GM18858 (cell line): ENCODE measurements around the gene ABHD12.

Experiments used
- ATAC-seq: cut with Tn5 transposase; IDR thresholded peaks from one replicate; pipeline ENCODE4 v1.9.1; 2021; ENCODE audit not compliant: unreplicated experiment

Gene ABHD12

DNA sequence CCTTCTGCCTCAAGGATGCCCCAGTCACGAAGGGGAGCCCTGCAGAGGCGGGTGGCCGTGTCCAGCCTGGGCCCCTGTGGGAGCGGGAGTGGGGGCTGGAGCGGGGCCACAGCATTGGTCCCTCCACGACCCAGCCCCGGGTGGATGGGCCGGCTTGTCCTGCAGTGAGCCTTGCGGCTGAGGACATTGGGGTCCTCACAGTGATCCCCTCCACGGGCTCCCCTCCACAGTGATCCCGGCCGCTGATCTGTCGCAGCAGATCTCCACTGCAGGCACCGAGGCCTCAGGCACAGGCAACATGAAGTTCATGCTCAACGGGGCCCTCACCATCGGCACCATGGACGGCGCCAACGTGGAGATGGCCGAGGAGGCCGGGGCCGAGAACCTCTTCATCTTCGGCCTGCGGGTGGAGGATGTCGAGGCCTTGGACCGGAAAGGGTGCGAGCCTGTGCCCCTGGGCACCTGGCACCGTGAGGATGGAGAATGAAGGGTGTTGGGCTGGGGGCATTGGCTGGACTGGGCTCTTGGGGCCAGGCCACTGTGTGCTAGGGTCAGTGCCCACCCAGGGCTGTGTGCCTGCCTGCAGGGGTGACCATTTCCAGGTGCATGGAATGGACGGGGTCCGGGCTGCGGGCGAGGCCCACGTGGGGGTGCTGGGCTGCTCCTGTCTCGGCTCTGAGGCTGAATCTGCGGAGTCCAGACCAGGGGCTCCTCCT lies 98.3 kb downstream of the ABHD12 start:
- ATAC-seq = no peak

DNA sequence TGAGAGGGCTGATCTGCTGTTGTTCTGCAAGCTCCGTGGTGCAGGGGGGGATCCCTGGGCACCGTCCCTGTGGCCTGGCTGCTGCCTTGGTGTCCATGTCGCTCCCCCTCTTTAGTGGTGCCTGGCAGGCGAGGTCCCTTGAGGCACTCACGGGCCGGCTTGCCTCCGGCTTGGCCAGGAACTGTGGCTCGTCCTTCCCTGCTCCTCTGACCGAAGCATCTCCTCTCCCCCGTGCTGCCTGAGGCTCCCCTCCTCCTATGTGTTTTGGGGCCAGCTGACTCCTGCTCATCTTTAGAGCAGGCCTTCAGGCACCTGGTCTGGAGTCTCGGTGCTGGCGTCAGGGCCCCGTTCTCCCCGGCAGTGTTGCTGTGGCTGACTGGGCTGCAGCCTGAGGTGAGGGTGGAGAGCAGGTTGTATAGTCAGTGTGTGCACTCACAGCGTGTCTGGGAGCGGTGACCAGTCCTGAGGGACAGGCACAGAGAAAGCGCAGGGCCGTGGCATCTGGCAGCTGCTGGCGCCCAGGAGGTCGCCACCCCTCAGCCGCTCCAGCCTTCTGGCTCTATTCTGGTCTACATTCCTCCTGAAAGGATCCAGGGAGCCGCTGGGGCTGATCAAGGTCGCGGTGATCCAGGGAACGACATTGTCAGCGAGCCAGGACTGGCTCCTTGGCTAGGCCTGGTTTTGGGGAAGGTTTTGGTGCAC lies 99.1 kb downstream of the ABHD12 start:
- ATAC-seq = no peak

DNA sequence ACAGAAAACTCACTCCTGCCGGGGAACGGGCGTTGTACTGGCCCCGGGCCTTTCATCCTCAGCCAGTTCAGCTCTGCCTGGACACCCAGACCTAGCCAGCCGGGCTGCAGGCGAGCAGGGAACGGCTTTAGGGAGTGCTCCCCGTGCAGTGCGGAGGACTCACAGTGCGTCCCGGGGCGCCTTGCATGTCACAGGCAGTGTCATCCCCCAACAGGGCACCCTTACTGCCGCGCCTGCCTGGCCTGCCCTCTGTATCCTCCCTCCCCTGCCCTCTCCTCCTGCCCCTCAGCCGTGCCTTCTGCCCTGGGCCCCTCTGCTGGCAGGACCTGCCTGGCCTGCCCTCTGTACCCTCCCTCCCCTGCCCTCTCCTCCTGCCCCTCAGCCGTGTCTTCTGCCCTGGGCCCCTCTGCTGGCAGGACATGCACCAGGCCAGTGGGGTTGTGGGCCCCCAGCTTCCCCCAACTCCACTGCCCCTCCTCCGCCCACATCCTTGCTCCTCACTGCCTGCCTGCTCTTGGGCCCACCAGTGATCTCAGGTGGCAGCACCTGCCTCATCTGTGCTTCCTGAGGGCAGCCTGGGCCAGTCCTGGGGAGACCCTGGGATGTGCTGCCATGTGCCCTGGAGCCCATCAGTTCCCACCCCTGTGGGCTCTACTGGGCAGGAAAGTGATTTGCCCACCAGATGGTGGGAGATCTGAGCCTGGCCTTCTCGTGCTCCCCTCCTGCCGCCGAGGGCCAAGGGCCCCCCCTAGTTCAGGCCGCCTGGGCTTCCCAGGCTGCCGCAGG lies 99.8 kb downstream of the ABHD12 start:
- no peak for ATAC-seq

GRCh38 chr20:25289886-25290597 lies 100.6 kb downstream of the ABHD12 start:
- no peak for ATAC-seq

DNA sequence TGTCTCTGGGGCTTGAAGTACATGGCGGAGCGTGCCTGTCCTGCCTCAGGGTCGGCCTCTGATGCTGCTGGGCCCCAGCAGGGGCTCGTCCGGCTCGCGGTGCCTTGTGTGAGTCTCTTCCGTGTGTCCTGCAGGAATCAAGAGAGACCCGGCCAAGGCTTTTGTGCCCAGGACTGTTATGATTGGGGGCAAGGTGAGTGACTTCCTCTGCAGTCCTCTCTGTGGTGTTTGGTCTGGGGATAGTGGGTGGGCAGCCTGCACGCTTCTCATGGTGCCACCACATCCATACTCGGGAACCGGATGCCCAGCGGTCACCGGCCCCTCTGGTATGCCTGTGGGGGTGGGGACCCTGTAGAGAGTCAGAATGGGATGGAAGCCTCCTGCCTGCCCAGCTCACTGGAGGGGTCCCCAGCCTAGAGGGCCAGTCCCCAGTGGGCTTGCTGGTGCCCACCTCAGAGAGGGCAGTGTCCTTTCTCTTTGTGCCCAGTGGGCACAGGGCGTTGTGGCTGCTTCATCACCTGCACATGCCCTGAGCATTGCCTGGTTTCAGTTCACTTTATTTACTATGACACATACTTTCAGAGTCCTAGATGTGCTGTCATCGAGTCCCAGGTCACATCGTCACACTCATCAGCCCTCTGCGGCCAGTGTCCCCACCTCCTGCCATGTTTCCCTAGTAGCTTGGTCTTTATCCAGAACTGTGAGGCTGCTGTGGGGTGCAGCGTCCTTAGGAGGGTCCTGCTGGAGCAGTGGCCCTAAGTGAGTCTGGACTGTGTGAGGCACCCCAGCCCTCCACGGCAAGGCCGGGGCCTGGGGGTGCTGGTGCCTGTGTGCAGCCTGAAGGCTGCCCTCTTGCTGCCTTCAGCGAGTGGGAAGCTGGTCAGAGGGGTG lies 102.1 kb downstream of the ABHD12 start:
- ATAC-seq = peak; percentile 98

GRCh38 chr20:25287631-25288290 lies 102.9 kb downstream of the ABHD12 start:
- ATAC-seq = no peak

DNA sequence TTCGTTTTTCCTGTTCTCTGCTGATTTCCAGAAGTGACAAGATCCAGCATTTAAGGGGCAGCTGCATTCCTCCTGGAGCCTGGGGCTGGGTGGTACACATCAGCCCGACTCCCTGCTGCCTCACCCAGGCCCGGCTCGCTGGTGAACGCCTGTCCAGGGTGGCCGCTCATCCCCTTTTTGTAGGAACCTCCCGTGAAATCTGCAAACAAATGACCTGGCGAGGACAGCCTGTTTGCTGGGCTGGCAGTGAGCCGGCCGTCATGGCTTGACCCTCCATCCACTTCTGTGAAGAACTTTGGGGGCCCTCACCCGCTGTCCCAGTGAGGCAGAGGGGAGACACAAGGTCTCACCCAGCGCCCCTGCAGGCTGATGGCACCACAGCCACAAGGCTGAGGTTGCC lies 103.7 kb downstream of the ABHD12 start:
- no peak for ATAC-seq

- no peak for ATAC-seq
These were observed 104.5 kb downstream of the ABHD12 start for GRCh38 chr20:25285856-25286798.

DNA sequence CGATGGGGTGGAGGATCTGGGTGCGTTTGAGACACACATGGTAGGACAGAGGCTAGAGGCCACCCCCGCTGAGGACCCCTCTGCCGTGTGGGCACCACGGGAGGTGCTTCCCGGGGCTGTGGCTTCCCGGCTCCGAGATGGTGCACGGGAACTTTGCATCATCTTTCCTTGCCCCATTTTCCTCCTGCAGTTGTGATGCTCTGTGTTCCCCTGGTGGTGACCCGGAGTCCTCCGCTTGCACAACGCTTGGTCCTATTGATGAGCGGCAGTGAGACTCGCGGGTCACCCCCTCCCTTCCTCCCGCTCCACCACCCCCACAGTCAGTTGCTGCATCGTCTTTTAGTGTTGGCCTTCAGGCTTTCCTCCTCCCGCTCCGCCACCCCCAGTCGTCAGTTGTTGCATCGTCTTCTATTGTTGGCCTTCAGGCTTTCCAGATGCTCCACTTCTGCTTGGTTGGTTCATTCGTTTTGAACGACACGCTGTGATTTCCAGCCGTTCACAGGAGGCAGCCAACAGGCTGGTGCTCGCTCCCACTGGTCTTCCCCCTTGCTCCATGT lies 105.5 kb downstream of the ABHD12 start:
- ATAC-seq = no peak

DNA sequence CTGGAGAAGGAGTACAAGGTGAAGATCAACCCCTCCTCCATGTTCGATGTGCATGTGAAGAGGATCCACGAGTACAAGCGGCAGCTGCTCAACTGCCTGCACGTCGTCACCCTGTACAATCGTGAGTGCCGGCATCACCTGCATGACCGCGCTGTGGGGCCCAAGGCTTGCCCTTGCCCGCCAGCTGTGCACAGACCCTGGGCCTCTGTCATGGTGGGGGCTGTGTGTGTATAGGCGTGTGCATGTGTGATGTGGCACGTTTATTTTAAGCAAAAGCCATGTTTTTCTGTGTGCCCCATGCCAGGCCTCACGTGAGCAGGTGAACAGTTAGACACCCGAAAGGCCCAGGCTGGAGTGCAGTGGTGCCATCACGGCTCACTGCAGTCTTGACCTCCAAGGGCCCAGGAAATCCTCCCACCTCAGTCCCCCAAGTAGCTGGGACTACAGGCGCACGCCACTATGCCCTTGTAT lies 106.5 kb downstream of the ABHD12 start:
- ATAC-seq = no peak

DNA sequence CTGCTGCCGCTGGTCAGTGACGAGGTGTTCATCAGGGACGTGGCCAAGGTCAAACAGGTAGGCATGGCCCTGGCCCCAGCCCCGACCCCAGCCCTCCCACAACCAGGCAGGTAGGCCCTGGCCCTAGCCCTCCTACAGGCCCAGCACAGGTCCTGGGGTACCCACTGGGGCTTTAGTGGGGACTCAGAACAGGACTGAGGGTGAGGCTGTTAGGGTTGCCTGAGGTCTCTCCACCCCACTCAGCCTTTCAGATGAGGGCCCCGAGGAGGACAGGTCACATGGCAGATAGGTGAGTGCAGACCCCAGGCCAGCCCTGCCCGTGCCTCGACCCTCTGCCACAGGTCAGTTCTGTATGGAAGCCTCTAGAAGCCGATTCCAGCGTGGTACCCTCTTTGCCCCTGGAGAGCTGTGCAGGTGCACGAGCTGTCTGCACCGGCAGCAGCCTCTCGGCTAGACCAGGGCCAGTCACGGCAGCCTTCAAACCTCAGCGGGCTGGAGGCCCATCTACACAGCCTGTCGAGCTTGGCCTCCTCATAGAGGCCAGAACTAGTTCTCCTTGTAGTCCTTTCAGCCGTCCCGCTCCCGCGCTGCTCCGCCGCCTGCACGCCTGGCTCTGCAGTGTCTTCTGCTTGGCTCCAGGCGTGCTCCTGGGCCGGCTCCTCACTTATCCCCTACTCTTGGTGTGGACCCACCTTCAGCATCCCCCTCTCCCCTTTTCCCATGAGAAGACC lies 107.2 kb downstream of the ABHD12 start:
- ATAC-seq = no peak

DNA sequence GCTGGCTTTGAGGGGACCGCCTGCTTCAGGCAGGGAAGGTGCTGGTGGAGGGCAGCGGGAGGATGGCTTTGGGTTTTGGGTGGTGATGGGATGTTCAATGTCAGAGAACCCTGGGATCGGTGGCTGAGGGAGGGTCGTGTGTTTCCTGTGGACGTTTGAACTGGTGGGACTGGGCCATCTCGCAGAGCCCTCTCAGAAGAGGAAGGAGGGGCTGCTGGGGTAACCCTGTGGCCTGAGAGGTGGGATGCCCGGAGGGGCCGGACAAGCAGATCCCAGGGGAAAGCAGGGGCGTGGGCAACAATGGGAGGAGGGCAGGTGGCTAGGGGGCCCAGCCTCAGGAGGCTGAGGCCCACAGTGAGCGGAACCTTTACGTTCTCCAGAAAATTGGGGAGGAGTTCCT lies 107.8 kb downstream of the ABHD12 start:
- no peak for ATAC-seq

- ATAC-seq = peak; percentile 6
These were observed 108.4 kb downstream of the ABHD12 start for GRCh38 chr20:25282034-25282781.

DNA sequence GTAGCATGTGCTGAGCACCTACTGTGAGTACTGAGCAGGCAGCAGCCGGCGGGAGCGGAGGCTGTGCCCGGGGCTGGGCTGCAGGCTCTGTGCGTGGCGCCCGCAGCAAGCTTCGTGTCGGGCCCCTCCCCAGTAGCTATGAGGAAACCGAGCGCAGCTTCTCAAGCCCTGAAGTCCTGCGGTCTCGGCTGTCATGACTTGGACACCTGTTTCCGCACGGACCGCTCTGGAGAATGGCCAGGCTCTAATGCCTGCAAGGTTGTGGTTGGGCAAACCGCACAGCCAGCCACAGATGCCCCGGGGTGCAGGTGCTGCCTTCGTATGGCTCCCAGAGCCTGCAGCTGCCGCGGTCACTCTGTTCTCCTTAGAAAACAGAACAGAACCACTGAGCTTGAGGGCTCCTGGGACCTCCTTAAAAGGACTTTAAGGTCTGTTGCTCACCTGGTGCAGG lies 109.1 kb downstream of the ABHD12 start:
- peak; percentile 64 for ATAC-seq

- ATAC-seq = no peak
These were observed 109.8 kb downstream of the ABHD12 start for GRCh38 chr20:25280574-25281535.
